ENCODE measurements around the gene NENF.

Gene NENF

GRCh38 chr1:212431644-212432043 lies 1.1 kb upstream of the NENF start:
- no peak for DNase-seq (ENCODE audit: low read depth in 2 of 2)

GRCh38 chr1:212432272-212432660 lies 454 bp upstream of the NENF start:
- no peak for DNase-seq (ENCODE audit: low read depth in 2 of 2)

GRCh38 chr1:212433577-212434462 lies 1.1 kb downstream of the NENF start:
- no peak for DNase-seq (ENCODE audit: low read depth in 2 of 2)

GRCh38 chr1:212434992-212435391 lies 2.3 kb downstream of the NENF start:
- no peak for DNase-seq (ENCODE audit: low read depth in 2 of 2)

GRCh38 chr1:212437179-212437798 lies 4.6 kb downstream of the NENF start:
- DNase-seq (ENCODE audit: low read depth in 2 of 2), result no peak

- DNase-seq (ENCODE audit: low read depth in 2 of 2), result no peak
These were observed 6.1 kb downstream of the NENF start for GRCh38 chr1:212438831-212439237.

GRCh38 chr1:212440419-212440818 lies 7.7 kb downstream of the NENF start:
- no peak for DNase-seq (ENCODE audit: low read depth in 2 of 2)

- DNase-seq (ENCODE audit: low read depth in 2 of 2), result no peak
These were observed 9.7 kb downstream of the NENF start for GRCh38 chr1:212442408-212442807.

- no peak for DNase-seq (ENCODE audit: low read depth in 2 of 2)
These were observed 13.6 kb downstream of the NENF start for GRCh38 chr1:212446333-212446732.

GRCh38 chr1:212447478-212447877 lies 14.8 kb downstream of the NENF start:
- DNase-seq (ENCODE audit: low read depth in 2 of 2), result no peak

GRCh38 chr1:212450331-212450881 lies 17.7 kb downstream of the NENF start:
- DNase-seq (ENCODE audit: low read depth in 2 of 2), result no peak

GRCh38 chr1:212451416-212452322 lies 18.9 kb downstream of the NENF start:
- DNase-seq (ENCODE audit: low read depth in 2 of 2), result no peak

- DNase-seq (ENCODE audit: low read depth in 2 of 2), result no peak
These were observed 19.8 kb downstream of the NENF start for GRCh38 chr1:212452323-212453155.

- no peak for DNase-seq (ENCODE audit: low read depth in 2 of 2)
These were observed 20.6 kb downstream of the NENF start for GRCh38 chr1:212453156-212453857.

GRCh38 chr1:212454741-212455140 lies 22.0 kb downstream of the NENF start:
- DNase-seq (ENCODE audit: low read depth in 2 of 2), result no peak

GRCh38 chr1:212455401-212455800 lies 22.7 kb downstream of the NENF start:
- no peak for DNase-seq (ENCODE audit: low read depth in 2 of 2)

GRCh38 chr1:212455803-212456528 lies 23.2 kb downstream of the NENF start:
- DNase-seq (ENCODE audit: low read depth in 2 of 2), result peak; percentile 63 to 86

GRCh38 chr1:212457740-212458338 lies 25.1 kb downstream of the NENF start:
- peak in 1 of 2 experiments; percentile 62 for DNase-seq (ENCODE audit: low read depth in 2 of 2)

GRCh38 chr1:212458817-212459216 lies 26.1 kb downstream of the NENF start:
- DNase-seq (ENCODE audit: low read depth in 2 of 2), result no peak

Data from stimulated activated CD4-positive, alpha-beta T cell treated with anti-CD3 and anti-CD28 coated beads, Interleukin-12 subunit alpha, Interleukin-12 subunit beta, amount 100 ng/mL, for 24 hours (primary cell).